HEK293 (cell line): Measurements from ENCODE around the gene ABCB9.

Experiments used
- ZNF341 ChIP-seq: fragments of 450-650 bp; formaldehyde crosslinking; IDR thresholded peaks from 2 replicates; pipeline ENCODE4; 2016; ENCODE audit warnings: low read depth, missing biosample characterization, missing genetic modification characterization
- TF ChIP-seq, protein P1 (sequence below): fragments of 450-650 bp; formaldehyde crosslinking; IDR thresholded peaks from 2 replicates; pipeline ENCODE4 v1.5.1; 2016; ENCODE audit warnings: missing biosample characterization, missing genetic modification characterization

DNA sequence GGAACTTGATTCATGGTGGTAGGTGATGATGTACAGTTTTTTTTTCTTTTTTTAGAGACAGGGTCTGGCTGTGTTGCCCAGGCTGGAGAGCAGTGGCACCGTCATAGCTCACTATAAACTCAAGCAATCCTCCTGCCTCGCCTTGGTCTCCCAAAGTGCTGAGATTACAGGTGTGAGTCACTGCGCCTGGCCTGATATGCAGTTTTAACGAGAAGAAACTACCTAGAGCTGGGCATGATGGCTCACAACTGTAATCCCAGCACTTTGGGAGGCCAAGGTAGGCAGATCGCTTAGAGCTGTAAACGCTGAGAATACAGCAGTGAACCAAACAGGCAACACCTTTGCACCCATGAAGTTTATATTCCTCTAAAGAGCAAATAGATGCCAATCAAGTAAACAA, 57.3 kb downstream of the ABCB9 start:
- TF ChIP-seq, protein P1, sequence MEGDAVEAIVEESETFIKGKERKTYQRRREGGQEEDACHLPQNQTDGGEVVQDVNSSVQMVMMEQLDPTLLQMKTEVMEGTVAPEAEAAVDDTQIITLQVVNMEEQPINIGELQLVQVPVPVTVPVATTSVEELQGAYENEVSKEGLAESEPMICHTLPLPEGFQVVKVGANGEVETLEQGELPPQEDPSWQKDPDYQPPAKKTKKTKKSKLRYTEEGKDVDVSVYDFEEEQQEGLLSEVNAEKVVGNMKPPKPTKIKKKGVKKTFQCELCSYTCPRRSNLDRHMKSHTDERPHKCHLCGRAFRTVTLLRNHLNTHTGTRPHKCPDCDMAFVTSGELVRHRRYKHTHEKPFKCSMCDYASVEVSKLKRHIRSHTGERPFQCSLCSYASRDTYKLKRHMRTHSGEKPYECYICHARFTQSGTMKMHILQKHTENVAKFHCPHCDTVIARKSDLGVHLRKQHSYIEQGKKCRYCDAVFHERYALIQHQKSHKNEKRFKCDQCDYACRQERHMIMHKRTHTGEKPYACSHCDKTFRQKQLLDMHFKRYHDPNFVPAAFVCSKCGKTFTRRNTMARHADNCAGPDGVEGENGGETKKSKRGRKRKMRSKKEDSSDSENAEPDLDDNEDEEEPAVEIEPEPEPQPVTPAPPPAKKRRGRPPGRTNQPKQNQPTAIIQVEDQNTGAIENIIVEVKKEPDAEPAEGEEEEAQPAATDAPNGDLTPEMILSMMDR (tag by site-specific recombination), result no peak
- no peak for TF ChIP-seq ZNF341 (tag by site-specific recombination)
